ENCODE results near the gene MAPK8IP3. TPM values are rescaled to one million over a fixed set of nuclear protein-coding genes. Genes with fewer than 3 reads are reported as not detected.

The MAPK8IP3 gene
- total and polyA plus RNA-seq, 9 of the 15 experiments (the other 6 are each of a cell fraction or from before 2014, with no cell fraction given): 0.17 to 58.7 (median 16.7) TPM

- no peak for TF ChIP-seq ZNF23 (CRISPR knock-in tag; IDR thresholded peaks at IDR 0.05)
Observed at GRCh38 chr16:1740781-1741490, 34.9 kb downstream of the MAPK8IP3 start (continued).

- intact Hi-C loops (cut with micrococcal nuclease) (no loop called here), in situ Hi-C loops (cut with MboI) (no loop called here)
- peaks cover 0 to 46% of the 10 kb centered on the region in 2 experiments; a peak in 2 of 5 replicates for H3K4me1 ChIP-seq (replicated peaks in 1 of 2; ENCODE audit: control insufficient read depth in 2 of 2, insufficient read depth in 2 of 2, low read length in 2 of 2)
- H3K36me3 ChIP-seq (ENCODE audit: control insufficient read depth, insufficient read depth, low read length): peaks cover 18% of the 10 kb centered on the region; the same call in 1 of the 3 replicates
- POLR2A ChIA-PET: interaction anchor here (0.5 kb wide), 1 partner anchor 13 kb away, joined by 3 read pairs; no protein-coding TSS in a partner anchor
- peaks cover 15% of the 10 kb centered on the region for H3K9me3 ChIP-seq (replicated peaks; ENCODE audit: control insufficient read depth, insufficient read depth, low read depth, low read length)
- H3K4me2 ChIP-seq (ENCODE audit: insufficient read depth, low read length): no peak overlapping the region
- CTCF ChIA-PET (ENCODE audit: low intra/inter-chr PET ratio): no interaction called here
- no peaks in the 10 kb centered on the region for H4K20me1 ChIP-seq (replicated peaks; ENCODE audit: control insufficient read depth, insufficient read depth, low read length)
- peak overlapping the region in 1 of 2 experiments; percentile 68; a peak in 1 of 4 replicates for H3K9ac ChIP-seq (ENCODE audit: insufficient read depth in 1 of 2, low read depth in 2 of 2, low read length in 2 of 2)
- H3K27ac ChIP-seq (ENCODE audit: extremely low read depth, low read depth, low read length): no peak overlapping the region
- BruUV-seq (replicated peaks): no TSS peak
- no peak overlapping the region for H3K4me3 ChIP-seq
- no peak overlapping the region for H2AFZ ChIP-seq (ENCODE audit: low read depth, low read length)
- no peaks in the 10 kb centered on the region; a peak in 1 of 5 replicates for H3K27me3 ChIP-seq (ENCODE audit: control insufficient read depth in 2 of 2, insufficient read depth in 2 of 2, low read length in 2 of 2)
- H3K79me2 ChIP-seq (ENCODE audit: control insufficient read depth, insufficient read depth, low read length): no peaks in the 10 kb centered on the region
- H3K9me1 ChIP-seq (ENCODE audit: control insufficient read depth, insufficient read depth, low read length): no peaks in the 10 kb centered on the region
- DNase-seq (ENCODE audit: extremely low read depth in 1 of 4, low spot score in 3 of 4) (no peak), ATAC-seq (no peak), FAIRE-seq (no peak)
- TF ChIP-seq KLF10 (CRISPR knock-in tag; IDR thresholded peaks at IDR 0.05) (no peak), ZHX1 (conservative IDR thresholded peaks at IDR 0.05; ENCODE audit: low read length) (no peak), NR2F6 (CRISPR knock-in tag; IDR thresholded peaks at IDR 0.05) (no peak), ZNF778 (CRISPR knock-in tag; IDR thresholded peaks at IDR 0.05) (no peak), SPI1 (IDR thresholded peaks at IDR 0.05; ENCODE audit: borderline replicate concordance, low read depth, low read length) (no peak), PHF21A (IDR thresholded peaks at IDR 0.05; ENCODE audit: borderline replicate concordance, low read depth) (no peak), ZNF282 (CRISPR knock-in tag; IDR thresholded peaks at IDR 0.05) (no peak), ZBTB12 (CRISPR knock-in tag; IDR thresholded peaks at IDR 0.05) (no peak), PTRF (tag; IDR thresholded peaks at IDR 0.05) (no peak), E2F3 (CRISPR knock-in tag; IDR thresholded peaks at IDR 0.05) (no peak), ZNF3 (CRISPR knock-in tag; IDR thresholded peaks at IDR 0.05) (no peak)
- 93% methylated on average over 19 of the region's 19 CpGs for WGBS (ENCODE audit: insufficient coverage, low coverage, missing lambda C conversion rate)
Observed at GRCh38 chr16:1741553-1742165, 35.7 kb downstream of the MAPK8IP3 start.
